Stomach (tissue), 4 donors: Measurements from ENCODE around the gene EBF3.

Experiments
- POLR2A ChIP-seq, 4 donors: fragments of 450-650 bp; IDR thresholded peaks; one replicate each; pipeline ENCODE4 v1.6.1; 2016; ENCODE audit warnings: antibody characterized with exemption in 4 of 4, control low read depth in 2 of 4, mild to moderate bottlenecking in 1 of 4, moderate library complexity in 1 of 4
- TF ChIP-seq, protein P1 (sequence below), 7 experiments: fragments of 450-650 bp in 4 of 7; fragments of 200-600 bp in 3 of 7; sonication (generic) in 3 of 7; IDR thresholded peaks; one replicate each; pipeline ENCODE4 v1.5.1; 2016 to 2019; ENCODE audit warnings: antibody characterized with exemption in 7 of 7, control low read depth in 2 of 7, mild to moderate bottlenecking in 1 of 7

- no peak for TF ChIP-seq POLR2A (IDR thresholded peaks at IDR 0.05)
- TF ChIP-seq, protein P1, sequence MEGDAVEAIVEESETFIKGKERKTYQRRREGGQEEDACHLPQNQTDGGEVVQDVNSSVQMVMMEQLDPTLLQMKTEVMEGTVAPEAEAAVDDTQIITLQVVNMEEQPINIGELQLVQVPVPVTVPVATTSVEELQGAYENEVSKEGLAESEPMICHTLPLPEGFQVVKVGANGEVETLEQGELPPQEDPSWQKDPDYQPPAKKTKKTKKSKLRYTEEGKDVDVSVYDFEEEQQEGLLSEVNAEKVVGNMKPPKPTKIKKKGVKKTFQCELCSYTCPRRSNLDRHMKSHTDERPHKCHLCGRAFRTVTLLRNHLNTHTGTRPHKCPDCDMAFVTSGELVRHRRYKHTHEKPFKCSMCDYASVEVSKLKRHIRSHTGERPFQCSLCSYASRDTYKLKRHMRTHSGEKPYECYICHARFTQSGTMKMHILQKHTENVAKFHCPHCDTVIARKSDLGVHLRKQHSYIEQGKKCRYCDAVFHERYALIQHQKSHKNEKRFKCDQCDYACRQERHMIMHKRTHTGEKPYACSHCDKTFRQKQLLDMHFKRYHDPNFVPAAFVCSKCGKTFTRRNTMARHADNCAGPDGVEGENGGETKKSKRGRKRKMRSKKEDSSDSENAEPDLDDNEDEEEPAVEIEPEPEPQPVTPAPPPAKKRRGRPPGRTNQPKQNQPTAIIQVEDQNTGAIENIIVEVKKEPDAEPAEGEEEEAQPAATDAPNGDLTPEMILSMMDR (IDR thresholded peaks at IDR 0.05): no peak
These were observed 122.0 kb downstream of the EBF3 start for GRCh38 chr10:129842031-129842430.
